ENCODE data around the gene TDRD6.

Gene TDRD6

DNA sequence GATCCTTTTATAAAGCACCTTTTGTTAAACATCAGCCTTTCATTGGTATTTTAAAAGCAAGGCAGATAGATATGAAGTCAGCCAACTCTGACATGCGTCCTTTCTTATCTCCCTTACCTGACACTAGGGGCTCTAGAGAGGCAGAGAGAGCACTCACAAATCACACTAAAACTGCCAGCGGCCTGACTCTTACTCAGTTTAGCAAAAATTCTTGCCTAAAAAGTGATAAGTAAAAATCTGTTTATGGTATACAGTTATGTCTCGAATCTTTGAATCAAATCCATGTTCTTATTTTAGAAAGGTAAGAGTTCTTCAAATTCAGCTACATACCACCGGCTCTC, 10.4 kb upstream of the TDRD6 start:
- Histone ChIP-seq H3K4me1 (ENCODE audit: insufficient read depth, poor library complexity, severe bottlenecking) (no peaks in the 10 kb centered on the region), H3K4me3 (ENCODE audit: severe bottlenecking) (no peak overlapping the region), H3K27ac (ENCODE audit: poor library complexity, severe bottlenecking) (no peak overlapping the region), H3K9me3 (ENCODE audit: severe bottlenecking) (no peaks in the 10 kb centered on the region), H3K36me3 (ENCODE audit: low read depth) (no peaks in the 10 kb centered on the region), H3K27me3 (ENCODE audit: insufficient read depth, poor library complexity, severe bottlenecking) (no peaks in the 10 kb centered on the region)
- TF ChIP-seq, protein P1, sequence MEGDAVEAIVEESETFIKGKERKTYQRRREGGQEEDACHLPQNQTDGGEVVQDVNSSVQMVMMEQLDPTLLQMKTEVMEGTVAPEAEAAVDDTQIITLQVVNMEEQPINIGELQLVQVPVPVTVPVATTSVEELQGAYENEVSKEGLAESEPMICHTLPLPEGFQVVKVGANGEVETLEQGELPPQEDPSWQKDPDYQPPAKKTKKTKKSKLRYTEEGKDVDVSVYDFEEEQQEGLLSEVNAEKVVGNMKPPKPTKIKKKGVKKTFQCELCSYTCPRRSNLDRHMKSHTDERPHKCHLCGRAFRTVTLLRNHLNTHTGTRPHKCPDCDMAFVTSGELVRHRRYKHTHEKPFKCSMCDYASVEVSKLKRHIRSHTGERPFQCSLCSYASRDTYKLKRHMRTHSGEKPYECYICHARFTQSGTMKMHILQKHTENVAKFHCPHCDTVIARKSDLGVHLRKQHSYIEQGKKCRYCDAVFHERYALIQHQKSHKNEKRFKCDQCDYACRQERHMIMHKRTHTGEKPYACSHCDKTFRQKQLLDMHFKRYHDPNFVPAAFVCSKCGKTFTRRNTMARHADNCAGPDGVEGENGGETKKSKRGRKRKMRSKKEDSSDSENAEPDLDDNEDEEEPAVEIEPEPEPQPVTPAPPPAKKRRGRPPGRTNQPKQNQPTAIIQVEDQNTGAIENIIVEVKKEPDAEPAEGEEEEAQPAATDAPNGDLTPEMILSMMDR (IDR thresholded peaks at IDR 0.05; ENCODE audit: poor library complexity, severe bottlenecking): peak; percentile 45
- DNase-seq (ENCODE audit: low spot score): no peak
- ATAC-seq (ENCODE audit: low read depth): no peak

DNA sequence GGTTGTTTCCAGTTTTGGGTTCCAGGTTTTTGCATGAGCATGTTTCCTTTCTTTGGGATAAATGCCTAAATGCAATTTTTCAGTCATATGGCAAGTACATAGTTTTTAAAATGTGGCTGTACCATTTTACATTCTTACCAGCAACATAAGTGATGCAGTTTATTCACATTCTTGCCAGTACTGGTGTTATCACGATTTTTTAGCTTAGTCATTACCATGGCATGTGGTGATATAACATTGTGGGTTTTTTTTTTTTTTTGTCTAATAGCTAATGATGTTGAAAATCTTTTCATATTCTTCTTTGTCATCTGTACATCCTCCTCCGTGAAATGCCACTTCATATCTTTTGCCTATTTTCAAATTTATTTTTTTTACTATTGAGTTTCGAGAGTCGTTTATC, 2.9 kb upstream of the TDRD6 start:
- H3K27me3 ChIP-seq (ENCODE audit: insufficient read depth, poor library complexity, severe bottlenecking): no peaks in the 10 kb centered on the region
- ATAC-seq (ENCODE audit: low read depth): peak; percentile 54; the same call in 1 of the 3 replicates
- H3K4me3 ChIP-seq (ENCODE audit: severe bottlenecking): no peak overlapping the region
- H3K36me3 ChIP-seq (ENCODE audit: low read depth): no peaks in the 10 kb centered on the region
- DNase-seq (ENCODE audit: low spot score): no peak
- H3K27ac ChIP-seq (ENCODE audit: poor library complexity, severe bottlenecking): no peak overlapping the region
- no peaks in the 10 kb centered on the region for H3K9me3 ChIP-seq (ENCODE audit: severe bottlenecking)
- TF ChIP-seq, protein P1 (IDR thresholded peaks at IDR 0.05; ENCODE audit: poor library complexity, severe bottlenecking): no peak
- H3K4me1 ChIP-seq (ENCODE audit: insufficient read depth, poor library complexity, severe bottlenecking): no peaks in the 10 kb centered on the region

DNA sequence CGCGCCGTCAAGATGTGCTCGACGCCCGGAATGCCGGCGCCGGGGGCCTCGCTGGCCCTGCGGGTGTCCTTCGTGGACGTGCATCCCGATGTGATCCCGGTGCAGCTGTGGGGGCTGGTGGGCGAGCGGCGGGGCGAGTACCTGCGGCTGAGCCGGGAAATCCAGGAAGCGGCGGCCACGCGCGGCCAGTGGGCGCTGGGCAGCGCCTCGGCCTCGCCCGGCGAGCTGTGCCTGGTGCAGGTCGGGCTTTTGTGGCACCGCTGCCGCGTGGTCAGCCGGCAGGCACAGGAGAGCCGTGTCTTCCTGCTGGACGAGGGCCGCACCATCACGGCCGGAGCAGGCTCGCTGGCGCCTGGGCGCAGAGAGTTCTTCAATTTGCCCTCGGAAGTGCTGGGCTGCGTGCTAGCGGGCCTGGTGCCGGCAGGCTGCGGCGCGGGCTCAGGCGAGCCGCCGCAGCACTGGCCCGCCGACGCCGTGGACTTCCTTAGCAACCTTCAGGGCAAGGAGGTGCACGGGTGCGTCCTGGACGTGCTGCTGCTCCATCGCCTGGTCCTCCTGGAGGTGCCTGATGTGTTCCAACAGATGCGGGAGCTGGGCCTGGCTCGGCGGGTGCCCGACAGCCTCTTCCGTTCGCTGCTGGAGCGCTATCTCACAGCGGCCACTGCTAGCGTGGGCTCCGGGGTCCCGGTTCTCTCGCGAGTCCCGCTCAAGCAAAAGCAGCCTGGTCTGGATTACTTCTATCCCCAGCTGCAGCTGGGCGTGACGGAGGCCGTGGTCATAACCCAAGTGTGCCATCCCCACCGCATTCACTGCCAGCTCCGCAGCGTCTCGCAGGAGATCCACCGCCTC, 656 bp downstream of the TDRD6 start:
- no peak overlapping the region for H3K4me3 ChIP-seq (ENCODE audit: severe bottlenecking)
- H3K9me3 ChIP-seq (ENCODE audit: severe bottlenecking): no peaks in the 10 kb centered on the region
- ATAC-seq (ENCODE audit: low read depth) (no peak), DNase-seq (ENCODE audit: low spot score) (peak; percentile 47)
- TF ChIP-seq, protein P1 (IDR thresholded peaks at IDR 0.05; ENCODE audit: poor library complexity, severe bottlenecking): no peak
- no peaks in the 10 kb centered on the region for H3K36me3 ChIP-seq (ENCODE audit: low read depth)
- H3K27me3 ChIP-seq (ENCODE audit: insufficient read depth, poor library complexity, severe bottlenecking): no peaks in the 10 kb centered on the region
- no peaks in the 10 kb centered on the region for H3K4me1 ChIP-seq (ENCODE audit: insufficient read depth, poor library complexity, severe bottlenecking)
- H3K27ac ChIP-seq (ENCODE audit: poor library complexity, severe bottlenecking): no peak overlapping the region

DNA sequence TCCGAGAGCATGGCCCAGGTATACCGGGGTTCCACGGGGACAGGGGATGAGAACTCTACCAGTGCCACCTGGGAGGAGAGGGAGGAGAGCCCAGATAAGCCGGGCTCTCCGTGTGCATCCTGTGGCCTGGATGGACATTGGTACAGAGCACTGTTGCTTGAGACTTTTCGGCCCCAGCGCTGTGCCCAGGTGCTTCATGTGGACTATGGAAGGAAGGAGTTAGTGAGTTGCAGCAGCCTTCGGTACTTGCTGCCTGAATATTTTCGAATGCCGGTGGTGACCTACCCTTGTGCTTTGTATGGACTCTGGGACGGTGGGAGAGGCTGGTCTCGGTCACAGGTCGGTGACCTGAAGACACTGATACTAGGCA, 1.3 kb downstream of the TDRD6 start:
- DNase-seq (ENCODE audit: low spot score): no peak
- TF ChIP-seq, protein P1 (IDR thresholded peaks at IDR 0.05; ENCODE audit: poor library complexity, severe bottlenecking): no peak
- H3K4me1 ChIP-seq (ENCODE audit: insufficient read depth, poor library complexity, severe bottlenecking): no peaks in the 10 kb centered on the region
- H3K27ac ChIP-seq (ENCODE audit: poor library complexity, severe bottlenecking): no peak overlapping the region
- H3K9me3 ChIP-seq (ENCODE audit: severe bottlenecking): no peaks in the 10 kb centered on the region
- H3K27me3 ChIP-seq (ENCODE audit: insufficient read depth, poor library complexity, severe bottlenecking): no peaks in the 10 kb centered on the region
- no peak overlapping the region for H3K4me3 ChIP-seq (ENCODE audit: severe bottlenecking)
- H3K36me3 ChIP-seq (ENCODE audit: low read depth): no peaks in the 10 kb centered on the region
- ATAC-seq (ENCODE audit: low read depth): no peak

DNA sequence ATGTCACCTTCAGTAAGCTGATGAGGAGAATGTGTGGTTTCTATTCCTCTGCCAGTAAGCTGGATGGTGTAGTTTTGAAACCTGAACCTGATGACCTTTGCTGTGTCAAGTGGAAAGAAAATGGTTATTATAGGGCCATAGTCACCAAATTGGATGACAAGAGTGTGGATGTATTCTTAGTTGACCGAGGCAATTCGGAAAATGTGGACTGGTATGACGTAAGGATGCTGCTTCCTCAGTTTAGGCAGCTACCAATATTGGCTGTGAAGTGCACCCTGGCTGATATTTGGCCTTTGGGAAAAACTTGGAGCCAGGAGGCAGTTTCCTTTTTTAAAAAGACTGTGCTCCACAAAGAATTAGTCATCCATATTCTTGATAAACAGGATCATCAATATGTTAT, 2.0 kb downstream of the TDRD6 start:
- no peaks in the 10 kb centered on the region for H3K9me3 ChIP-seq (ENCODE audit: severe bottlenecking)
- no peak for DNase-seq (ENCODE audit: low spot score)
- ATAC-seq (ENCODE audit: low read depth): no peak
- TF ChIP-seq, protein P1 (IDR thresholded peaks at IDR 0.05; ENCODE audit: poor library complexity, severe bottlenecking): no peak
- no peak overlapping the region for H3K27ac ChIP-seq (ENCODE audit: poor library complexity, severe bottlenecking)
- H3K4me1 ChIP-seq (ENCODE audit: insufficient read depth, poor library complexity, severe bottlenecking): no peaks in the 10 kb centered on the region
- no peaks in the 10 kb centered on the region for H3K27me3 ChIP-seq (ENCODE audit: insufficient read depth, poor library complexity, severe bottlenecking)
- H3K36me3 ChIP-seq (ENCODE audit: low read depth): no peaks in the 10 kb centered on the region
- no peak overlapping the region for H3K4me3 ChIP-seq (ENCODE audit: severe bottlenecking)

Measured in RWPE2 (cell line).